ENCODE data around the gene SP110.

GRCh38 chr2:230205034-230205433 is 14.8 kb downstream of the SP110 start:
- TF ChIP-seq CTCF (IDR thresholded peaks at IDR 0.05; ENCODE audit: low read depth, low read length) (no peak), POLR2A (IDR thresholded peaks at IDR 0.05; ENCODE audit: extremely low read depth, insufficient read length) (no peak)
